Body of pancreas (tissue), 4 donors: ENCODE measurements around the gene MORN3.

Experiments
- POLR2A ChIP-seq, 3 donors: fragments of 450-650 bp; IDR thresholded peaks; one replicate each; pipeline ENCODE4 v1.6.1; 2016; ENCODE audit warnings: antibody characterized with exemption in 3 of 3, mild to moderate bottlenecking in 2 of 3
- TF ChIP-seq, protein P1 (sequence below), 7 experiments: fragments of 450-650 bp in 4 of 7; fragments of 200-600 bp in 3 of 7; sonication (generic) in 3 of 7; IDR thresholded peaks; one replicate each; pipeline ENCODE4 v1.5.1; 2016 to 2019; ENCODE audit warnings: antibody characterized with exemption in 7 of 7

DNA sequence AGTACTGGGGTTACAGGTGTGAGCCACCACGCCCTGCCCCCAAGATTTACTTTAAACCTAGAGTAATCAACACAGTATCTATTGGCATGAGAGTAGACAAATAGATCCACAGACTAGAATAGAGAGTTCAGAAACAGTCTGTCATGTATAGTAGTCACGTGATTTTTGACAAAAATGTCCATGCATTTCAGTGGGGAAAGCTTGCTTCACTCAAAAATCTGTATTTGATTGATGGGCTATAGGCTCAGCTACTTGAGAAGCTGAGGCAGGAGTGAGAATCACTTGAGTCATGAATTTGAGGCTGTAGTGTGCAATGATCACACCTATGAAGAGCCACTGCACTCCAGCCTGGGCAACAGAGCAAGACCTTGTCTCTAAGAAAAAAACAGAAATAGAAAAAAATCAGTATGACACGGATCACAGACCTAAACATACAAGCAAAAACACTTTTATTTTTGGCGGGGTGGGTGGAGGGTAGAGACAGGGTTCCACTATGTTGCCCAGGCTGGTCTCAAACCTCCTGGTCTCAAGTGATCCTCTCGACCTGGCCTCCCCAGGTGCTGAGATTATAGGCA, 50.7 kb downstream of the MORN3 start:
- TF ChIP-seq, protein P1, sequence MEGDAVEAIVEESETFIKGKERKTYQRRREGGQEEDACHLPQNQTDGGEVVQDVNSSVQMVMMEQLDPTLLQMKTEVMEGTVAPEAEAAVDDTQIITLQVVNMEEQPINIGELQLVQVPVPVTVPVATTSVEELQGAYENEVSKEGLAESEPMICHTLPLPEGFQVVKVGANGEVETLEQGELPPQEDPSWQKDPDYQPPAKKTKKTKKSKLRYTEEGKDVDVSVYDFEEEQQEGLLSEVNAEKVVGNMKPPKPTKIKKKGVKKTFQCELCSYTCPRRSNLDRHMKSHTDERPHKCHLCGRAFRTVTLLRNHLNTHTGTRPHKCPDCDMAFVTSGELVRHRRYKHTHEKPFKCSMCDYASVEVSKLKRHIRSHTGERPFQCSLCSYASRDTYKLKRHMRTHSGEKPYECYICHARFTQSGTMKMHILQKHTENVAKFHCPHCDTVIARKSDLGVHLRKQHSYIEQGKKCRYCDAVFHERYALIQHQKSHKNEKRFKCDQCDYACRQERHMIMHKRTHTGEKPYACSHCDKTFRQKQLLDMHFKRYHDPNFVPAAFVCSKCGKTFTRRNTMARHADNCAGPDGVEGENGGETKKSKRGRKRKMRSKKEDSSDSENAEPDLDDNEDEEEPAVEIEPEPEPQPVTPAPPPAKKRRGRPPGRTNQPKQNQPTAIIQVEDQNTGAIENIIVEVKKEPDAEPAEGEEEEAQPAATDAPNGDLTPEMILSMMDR (IDR thresholded peaks at IDR 0.05), result no peak
- TF ChIP-seq POLR2A (IDR thresholded peaks at IDR 0.05), result no peak
